DND-41 (cell line): Measurements from ENCODE around the gene PIK3R3.

Experiments used
- EZH2 ChIP-seq: IDR thresholded peaks from 3 replicates; pipeline ENCODE4 v1.6.1; 2012; ENCODE audit warnings: borderline replicate concordance, low read depth, mild to moderate bottlenecking, moderate library complexity, low read length, inconsistent platforms; ENCODE audit not compliant: severe bottlenecking
- TF ChIP-seq, protein P1 (sequence below): IDR thresholded peaks from 2 replicates; pipeline ENCODE4 v1.5.1; 2012; ENCODE audit warnings: borderline replicate concordance, low read length, moderate library complexity, mild to moderate bottlenecking; ENCODE audit not compliant: poor library complexity, severe bottlenecking; ENCODE audit errors: extremely low read depth

DNA sequence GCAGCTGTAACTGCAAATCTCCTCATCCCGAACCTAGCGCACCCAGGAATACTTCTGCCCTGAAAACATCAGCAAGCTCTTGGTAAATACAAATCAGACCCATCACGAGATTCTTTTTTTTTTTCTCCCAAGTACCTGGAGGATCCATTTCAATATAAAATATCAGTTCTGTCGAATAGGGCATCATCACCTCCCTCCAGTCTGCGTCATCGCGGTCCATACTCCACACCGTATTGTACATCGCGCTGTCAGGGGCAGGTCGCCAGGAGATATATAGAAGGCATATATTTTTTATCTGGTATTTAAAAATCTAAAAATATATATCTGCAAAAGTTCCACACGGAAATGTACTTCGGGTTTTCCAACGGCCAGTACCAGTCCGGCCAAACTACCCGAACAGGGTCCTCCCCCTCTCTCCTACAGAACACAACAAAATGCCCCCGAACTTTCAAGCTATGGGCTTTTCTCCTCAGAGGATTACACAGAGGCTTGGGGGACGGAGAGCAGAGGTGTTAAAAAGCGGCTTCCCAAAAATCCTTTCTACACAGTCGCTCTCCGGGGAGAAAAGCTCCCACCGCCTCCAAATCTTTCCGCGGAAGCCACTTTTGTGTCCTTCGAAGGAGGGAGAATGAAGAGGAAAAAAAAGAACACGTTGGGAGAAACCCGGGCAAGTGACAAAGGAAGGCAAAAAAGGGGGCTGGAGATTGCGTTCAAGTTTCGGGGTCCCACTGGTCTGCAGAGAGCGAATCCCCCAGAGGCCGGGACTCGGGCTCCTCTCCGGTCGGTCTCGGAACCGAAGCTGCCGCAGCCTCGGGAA, 509 bp downstream of the PIK3R3 start:
- TF ChIP-seq, protein P1, sequence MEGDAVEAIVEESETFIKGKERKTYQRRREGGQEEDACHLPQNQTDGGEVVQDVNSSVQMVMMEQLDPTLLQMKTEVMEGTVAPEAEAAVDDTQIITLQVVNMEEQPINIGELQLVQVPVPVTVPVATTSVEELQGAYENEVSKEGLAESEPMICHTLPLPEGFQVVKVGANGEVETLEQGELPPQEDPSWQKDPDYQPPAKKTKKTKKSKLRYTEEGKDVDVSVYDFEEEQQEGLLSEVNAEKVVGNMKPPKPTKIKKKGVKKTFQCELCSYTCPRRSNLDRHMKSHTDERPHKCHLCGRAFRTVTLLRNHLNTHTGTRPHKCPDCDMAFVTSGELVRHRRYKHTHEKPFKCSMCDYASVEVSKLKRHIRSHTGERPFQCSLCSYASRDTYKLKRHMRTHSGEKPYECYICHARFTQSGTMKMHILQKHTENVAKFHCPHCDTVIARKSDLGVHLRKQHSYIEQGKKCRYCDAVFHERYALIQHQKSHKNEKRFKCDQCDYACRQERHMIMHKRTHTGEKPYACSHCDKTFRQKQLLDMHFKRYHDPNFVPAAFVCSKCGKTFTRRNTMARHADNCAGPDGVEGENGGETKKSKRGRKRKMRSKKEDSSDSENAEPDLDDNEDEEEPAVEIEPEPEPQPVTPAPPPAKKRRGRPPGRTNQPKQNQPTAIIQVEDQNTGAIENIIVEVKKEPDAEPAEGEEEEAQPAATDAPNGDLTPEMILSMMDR = no peak
- TF ChIP-seq EZH2 = no peak
